Fibroblast of gingiva (primary cell): ENCODE results near the gene ALPL.

ENCODE experiments used
- DNase-seq: peaks from one replicate; pipeline ENCODE4 v3.0.0-alpha.2; 2011; ENCODE audit warnings: low read depth

The ALPL gene

DNA sequence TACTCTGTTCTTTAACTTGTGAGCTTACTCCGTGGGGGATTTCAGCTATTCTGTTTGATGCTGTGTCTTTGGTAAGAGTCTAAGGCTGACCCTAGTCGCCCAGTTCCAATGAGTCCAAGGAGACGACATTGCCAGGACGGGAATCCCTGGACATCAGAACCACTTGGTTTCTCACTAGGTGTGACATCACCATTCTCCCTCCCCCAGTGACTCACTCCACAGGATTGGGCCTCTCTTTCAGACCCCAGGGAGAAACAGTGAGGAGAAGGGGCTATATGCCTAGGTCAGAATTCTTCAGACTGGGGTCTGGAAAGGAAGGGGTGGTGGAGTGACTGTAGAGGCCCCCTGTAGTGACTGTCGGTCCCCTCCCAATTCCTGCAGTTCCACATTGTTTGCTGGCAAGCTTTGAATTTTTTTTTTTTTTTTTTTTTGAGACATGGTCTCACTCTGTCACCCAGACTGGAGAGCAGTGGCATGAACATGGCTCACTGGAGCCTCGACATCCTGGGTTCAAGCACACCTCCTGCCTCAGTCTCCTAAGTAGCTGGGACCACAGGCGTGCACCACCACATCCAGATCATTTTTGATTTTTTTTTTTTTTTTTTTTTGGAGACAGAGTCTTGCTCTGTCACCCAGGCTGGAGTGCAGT, 21.3 kb downstream of the ALPL start:
- DNase-seq: no peak

GRCh38 chr1:21531241-21531640, 22.0 kb downstream of the ALPL start:
- DNase-seq: no peak

DNA sequence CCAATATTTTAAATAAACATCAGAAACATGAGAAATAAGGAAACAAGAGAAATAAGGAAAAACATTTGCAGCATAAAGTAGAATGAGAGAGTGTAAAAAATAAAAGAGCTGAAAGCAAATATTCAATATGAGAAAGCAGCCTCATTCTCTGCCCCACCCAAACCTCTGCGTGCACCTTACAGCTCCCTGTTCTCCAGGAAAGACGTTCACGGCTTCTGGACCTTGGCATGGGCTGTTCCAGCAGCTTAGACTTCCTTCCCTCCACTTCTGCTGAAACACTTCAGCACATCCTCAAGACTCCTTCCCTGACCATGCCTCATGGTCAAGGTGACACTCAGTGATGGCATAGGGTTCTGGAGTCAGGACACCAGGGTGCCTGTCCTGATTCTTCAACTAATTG, 23.3 kb downstream of the ALPL start:
- DNase-seq: no peak

DNA sequence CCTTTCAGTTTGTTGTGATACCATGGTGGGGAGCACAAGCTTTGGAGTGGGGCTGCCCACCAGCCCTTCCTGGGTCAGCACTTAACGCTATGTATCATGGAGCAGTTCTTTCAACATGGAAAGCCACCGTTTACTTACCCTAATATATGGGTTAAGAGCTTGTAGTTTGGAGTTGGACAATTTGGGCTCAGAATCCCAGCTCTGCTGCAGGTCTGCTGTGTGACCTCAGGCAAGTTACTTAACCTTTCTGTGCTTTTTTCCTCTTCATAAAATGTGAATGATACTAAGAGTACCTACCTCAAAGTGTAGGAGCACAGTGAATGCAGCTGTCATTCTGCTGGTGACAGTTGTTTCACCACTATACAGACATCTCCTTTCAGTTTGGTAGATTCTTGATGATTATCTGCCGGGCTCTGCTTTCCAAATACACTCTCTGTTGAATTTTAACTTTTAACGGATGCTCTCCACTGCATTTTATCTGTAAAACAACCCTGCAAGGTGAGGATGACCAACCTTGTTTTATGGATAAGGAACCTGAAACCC, 23.8 kb downstream of the ALPL start:
- no peak for DNase-seq

DNA sequence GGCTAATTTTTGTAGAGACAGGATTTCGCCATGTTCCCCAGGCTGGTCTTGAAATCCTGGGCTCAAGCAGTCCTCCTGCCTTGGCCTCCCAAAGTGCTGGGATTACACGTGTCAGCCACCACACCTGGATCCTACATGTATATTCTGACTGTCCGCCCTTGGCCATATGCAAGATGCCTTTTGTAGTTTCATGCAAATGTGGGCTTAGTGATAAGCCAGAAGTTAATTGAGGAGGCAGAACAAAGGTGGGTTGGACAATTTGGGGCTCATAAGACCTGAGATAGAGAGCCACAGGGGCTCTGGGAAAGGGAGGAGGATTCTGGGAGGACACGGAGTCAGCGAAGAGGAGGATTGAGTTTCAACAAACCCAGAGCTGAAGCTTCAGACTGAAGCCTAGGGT, 24.9 kb downstream of the ALPL start:
- no peak for DNase-seq

GRCh38 chr1:21534674-21535378, 25.6 kb downstream of the ALPL start:
- DNase-seq: peak; percentile 15

DNA sequence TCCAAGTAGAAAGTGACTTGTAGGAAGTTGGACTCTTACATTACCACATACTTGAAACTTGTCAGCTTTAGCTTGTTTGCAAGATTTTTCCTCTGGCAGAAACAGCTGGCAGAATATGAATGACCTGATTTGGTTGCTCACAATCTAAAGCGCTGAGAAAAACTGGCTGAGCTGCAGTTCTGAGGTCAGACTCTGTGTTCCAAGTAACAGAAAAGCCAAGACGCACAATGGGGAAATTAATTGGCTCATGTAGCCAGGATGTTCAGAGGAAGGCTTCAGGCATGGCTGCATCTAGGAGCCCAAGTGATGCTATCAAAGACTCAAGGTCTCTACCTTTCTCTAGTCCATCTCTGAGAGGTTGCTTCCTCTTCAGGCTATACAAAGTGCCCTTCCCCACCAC, 27.0 kb downstream of the ALPL start:
- peak; percentile 81 for DNase-seq

GRCh38 chr1:21537511-21537931, 28.3 kb downstream of the ALPL start:
- DNase-seq: no peak

DNA sequence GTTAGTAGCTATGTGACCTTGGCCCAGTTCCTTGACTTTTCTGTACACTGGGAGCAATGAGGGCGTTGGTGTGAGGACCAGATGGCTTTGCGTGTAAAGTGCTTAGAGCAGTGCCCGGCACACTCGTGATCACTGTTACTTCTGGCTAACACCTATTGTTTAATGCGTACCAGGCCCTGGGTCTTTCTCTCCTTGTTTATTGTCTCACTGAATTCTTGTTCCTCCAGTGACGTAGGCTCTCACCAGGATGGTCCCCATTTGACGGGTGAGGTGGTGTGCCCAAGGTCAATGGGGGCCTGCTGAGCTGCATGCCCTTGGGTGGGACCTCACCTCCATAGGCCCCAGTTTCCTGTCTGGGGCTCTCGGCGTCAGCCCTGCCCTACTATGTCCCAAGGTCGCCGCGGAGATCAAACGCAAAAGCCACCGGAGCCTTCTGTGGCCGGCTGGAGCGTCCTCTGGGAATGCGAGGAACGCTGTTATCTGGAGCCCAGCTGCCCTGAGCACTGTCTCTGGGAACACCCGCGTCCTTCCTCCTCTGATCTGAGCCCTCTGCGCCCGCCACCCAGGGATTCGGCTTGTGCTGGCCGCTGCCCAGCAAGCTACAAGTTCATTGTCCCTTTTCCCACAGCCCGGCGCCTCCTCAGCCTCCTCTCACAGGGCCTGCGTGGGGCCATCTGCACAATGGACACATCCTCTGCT, 28.9 kb downstream of the ALPL start:
- DNase-seq: no peak

- peak; percentile 30 for DNase-seq
Observed at GRCh38 chr1:21539933-21540332, 30.7 kb downstream of the ALPL start.

DNA sequence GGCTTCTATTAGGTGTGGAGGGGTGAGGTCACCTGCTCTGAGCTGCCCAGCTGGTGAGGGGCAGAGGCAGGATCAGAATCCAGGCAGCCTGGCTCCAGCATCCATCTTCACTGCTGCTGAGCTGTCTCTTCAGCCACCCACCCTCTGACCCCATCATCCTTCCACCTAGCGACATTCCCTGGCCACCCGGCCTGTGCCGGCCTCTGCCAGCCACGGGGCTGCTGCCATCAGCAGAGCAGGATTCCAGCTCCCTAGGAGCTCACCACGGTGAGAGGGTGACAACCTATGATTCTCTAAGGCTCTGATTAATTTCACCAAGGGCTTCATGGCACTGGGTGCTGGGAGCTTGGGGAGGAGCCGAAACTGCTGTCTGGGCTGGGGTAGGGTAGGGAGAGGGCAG, 32.1 kb downstream of the ALPL start:
- no peak for DNase-seq

DNA sequence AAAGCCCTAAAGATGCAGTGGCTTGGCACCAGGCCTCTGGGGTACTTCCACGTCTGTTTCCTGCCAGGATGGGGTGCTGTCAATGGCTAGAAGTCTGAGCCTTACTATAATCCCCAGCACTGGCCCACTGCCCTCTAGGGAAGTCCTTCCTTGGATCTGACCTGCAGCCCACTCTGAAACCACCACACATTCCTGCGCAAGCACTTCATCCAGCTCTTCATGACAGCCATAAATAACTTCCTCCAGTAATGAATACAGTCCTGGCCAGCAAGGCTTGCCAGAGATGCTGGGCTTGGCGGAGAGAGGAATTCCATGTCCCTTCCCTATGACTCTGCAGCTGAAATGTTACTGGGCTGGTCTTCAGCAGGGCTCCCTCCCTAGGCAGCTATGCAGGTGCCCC, 32.6 kb downstream of the ALPL start:
- peak; percentile 68 for DNase-seq

DNA sequence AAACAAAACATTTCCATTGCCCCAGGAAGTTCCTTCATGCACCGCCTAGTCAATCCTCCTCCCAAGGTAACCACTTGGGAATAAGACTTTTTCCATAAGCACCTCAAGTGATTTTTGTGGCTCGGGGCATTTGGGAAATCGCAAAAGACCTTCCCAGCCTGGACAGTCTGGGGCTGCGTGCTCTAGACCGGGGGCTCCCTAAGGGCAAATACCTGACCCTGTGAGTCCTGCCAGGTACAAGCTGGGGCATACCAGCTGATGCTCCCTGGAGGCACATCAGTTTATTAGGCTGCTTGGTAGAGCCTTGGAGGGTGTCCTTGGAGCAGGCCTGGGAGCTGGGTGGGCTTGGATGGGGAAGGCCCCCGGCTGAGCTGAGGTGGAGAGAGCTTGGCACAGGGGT, 34.4 kb downstream of the ALPL start:
- DNase-seq: no peak

GRCh38 chr1:21544095-21544494, 34.9 kb downstream of the ALPL start:
- no peak for DNase-seq

DNA sequence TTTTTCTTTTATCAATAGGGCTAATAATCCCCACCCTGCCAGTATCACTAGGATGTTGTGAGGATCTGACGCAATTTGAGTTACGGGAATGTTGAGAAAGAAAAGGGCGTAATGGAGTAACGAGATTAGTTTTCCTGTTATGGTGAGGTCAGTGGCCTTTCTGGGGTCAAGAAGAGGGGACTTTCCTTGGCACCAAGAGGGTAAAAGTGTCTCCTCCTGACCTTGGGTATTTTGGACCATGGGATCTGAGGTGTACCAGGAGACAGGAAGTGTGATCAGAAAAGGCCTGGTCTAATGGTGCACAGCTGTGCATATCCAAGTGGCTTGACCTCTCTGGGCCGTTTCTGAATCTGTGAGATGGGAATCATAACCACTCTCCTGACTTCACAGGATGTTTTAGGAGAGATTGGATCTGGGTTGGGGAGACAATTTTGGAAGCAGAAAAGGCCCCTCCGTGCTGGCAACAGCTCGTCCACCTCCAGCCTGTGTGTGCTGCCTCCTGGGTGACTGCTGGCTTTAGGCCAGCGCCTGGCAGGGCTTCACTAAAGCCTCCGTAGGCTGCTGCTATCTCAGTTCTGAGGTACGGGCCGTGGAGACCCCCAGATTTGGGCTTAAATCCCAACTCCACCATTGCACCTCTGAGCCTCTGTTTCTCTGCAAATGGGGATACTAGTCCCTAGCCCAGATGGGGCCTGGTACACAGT, 37.1 kb downstream of the ALPL start:
- DNase-seq: no peak

GRCh38 chr1:21547876-21548275, 38.7 kb downstream of the ALPL start:
- DNase-seq: no peak

GRCh38 chr1:21550097-21550496, 40.9 kb downstream of the ALPL start:
- DNase-seq: no peak

DNA sequence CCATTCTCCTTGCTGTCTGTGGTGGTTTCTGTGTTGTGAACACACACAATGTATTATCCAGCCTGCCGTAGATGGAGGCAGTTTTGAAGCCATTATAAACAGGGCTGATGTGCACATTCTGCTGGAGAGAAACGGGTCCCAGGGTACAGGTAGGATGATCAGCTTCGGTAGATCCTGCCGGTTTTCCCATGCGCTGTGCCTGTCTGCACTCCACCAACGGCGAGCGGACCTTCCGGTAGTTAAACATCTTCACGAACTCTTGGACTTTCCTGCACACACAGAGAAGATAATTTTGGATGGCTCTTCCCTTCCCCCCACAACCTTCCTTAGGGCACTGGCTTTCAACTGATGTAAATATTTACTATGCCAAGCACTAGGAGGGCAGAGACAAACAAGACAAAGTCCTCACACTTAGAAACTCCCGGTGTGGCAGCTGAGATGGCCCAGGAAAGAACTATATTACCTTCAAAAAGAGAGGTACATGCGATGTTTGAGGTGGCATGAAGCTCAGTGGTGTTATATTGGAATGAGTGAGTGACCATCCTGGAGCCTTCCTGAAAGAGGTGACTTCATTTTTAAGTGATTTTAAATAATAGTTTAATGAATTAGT, 41.7 kb downstream of the ALPL start:
- no peak for DNase-seq

DNA sequence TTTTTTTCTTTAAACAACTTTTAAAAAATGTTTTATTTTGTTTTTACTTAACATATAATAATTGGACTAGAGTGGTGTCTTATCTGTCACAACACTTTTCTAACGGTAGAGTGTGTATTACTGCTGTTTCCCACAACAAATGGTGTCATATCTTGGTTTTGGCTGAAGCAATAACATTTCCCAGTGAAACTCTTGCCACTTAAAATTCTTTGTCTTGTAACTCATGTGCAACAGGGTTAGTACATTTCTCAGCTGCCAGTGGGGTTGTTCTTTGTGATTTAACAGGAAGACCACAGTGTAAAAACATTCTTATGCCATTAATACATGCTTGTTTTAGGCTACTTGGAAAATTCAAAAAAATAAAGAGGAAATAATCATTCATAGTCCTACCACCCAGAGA, 43.5 kb downstream of the ALPL start:
- DNase-seq: peak; percentile 77

DNA sequence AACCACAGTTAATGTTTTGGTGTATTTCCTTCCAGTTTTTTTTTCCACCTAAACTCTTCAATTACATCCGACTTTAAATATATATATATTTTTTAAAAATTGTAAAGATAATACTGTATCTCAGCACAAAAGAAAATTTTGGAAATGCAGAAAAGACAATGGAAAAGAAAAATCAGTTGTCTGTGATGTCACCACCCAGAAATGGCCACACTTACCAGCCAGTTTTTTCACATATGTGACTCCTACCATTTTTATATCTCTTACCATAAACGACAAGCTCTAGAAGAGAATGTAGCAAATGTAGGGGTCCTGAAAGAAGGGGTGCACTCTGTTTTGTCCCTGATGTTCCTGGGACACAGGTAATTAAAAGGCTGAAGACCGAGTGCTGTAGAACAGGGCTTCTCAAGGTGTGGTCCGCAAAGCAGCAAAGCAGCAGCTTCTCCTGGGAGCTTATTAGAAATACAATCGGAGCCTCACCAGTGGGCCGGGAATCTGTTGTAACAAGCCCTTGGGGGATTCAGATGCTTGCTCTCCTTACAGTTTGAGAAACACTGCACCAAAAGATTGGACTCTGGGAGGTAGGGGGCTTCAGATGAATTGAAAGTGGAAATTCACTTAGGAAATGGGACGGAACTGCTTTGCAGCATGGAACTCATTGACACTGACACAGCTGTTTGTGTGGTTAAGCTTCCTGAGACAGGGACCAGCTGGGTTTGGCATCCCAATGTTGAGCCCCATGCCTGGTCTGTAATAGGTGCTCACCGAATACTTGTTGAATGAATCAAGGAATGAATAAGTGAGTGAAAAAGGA, 44.1 kb downstream of the ALPL start:
- DNase-seq: no peak
